Stimulated activated CD4-positive, alpha-beta T cell treated with anti-CD3 and anti-CD28 coated beads, Interleukin-15, amount 100 ng/mL, for 24 hours (primary cell): Measurements from ENCODE around the gene STYX.
"Not testable (repeated sequence)": the region's sequence is repeated elsewhere in the genome, so short reads cannot be mapped to it uniquely, and the experiment has no call there.

Source experiments
- DNase-seq: peaks from one replicate; pipeline ENCODE4 v3.0.0-alpha.2; 2020

The STYX gene

DNA sequence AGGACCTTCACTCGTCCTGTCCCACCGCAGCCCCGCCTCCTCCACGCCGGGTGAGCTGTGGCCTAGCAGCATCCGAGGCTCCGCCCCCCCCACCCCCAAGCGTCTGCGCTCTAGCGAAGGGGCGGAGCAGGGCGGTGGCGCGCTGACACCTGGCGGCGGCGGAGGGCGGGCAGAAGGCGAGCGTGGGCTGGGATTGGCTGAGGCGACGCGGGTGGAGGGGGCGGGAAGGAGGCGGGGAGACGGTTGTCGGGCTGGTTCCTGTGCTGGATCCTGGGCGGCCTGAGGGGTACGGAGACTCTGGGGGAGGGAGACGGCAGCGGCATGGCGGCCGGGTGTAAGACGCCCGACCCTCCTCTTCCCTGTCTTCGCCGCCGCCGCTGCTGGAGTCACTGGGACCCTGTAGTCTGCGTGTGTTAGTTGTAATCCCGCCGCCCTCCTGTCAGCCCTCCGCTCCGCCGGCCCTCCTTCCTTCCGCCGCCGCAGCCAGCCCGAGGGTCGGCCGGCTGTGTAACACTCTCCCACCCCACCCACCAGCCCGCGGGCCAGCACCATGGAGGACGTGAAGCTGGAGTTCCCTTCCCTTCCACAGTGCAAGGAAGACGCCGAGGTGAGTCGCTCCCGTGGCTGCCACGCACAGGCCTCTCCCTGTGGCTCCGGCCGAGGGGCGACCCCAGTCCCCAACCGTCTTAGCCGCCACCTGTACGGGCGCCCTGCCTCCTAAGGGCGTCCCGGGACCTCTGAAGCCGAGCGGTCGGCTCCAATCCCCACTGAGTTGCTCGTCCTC lies at the start of gene STYX:
Gene STYX (plus strand): TSS at position 242 of the 784 bp plus-strand sequence. CDS start 309 bp downstream, at position 551.
- DNase-seq, result peak; percentile 100

DNA sequence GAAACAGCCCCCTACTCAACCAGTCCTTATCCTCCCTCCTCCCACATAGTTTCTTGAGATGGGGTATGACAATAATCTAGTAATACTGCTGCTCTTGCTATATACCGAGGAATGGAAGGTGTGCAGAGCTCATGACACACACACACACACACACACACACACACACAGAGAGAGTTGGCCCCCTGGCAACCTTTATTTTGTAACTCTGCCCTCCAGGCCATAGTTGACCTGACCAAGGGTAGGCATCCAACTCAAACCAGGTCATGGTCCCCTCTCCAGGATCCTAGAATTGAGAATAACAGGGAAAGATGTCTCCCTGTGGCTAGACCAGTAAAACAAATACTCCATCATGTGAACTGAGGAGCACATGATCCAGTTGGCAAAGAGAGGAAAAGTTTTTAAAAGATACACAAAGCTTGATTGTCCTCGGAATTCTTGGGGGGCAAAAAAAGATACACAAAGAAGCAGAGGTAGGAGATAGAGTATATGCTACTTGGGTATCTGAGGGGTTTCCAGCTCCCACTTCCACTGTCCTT lies 45.9 kb upstream of the STYX start:
- no peak for DNase-seq

GRCh38 chr14:52686176-52686575 lies 43.8 kb upstream of the STYX start:
- DNase-seq, result no peak

DNA sequence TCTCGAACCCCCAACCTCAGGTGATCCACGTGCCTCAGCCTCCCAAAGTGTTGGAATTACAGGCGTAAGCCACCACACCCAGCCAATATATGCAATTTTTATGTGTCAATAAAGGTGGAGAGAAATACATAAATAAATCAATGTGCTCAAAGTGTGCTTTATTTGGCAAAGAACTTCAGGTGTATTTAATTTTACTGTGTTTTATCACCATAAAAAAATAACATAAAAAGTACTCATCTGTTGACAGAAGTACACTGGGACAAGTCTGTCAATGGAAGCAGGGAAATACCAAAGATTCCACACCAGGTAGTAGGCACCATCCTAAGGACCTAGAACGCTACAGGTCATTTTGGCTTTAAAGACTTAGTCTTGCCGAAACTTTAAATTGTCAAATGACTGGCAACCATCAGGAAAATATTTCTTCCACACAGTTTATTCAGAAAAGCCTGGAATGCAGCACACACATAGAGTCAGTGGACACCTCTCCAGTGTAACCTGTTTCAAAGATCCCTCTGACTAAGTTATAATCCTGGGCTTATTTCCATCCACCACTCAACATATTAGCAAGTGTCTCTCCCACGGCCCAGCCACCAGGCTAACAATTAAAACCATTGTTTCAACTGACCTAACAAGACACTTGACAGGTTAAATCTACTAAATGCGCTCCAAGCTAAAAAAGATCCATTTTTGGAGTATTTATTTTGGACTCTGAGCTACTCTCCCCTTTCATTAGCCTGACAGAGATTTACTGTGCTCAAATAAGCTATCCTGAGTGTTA lies 38.8 kb upstream of the STYX start:
- DNase-seq, result no peak

- DNase-seq, result no peak
These were observed 37.6 kb upstream of the STYX start for GRCh38 chr14:52692248-52692962.

DNA sequence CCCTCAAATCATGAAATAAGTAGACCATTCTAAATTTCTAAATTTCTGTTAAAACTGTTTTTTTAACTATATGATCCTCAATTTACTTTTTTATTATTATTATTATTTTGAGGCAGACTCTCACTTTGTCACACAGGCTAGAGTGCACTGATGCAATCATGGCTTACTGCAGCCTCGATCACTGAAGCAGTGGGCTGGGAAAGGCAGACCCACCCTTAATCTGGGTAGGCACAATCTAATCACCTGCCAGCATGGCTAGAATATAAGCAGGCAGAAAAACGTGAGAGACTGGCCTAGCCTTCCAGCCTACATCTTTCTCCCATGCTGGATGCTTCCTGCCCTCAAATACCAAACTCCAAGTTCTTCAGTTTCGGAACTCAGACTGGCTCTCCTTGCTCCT lies 36.9 kb upstream of the STYX start:
- no peak for DNase-seq

DNA sequence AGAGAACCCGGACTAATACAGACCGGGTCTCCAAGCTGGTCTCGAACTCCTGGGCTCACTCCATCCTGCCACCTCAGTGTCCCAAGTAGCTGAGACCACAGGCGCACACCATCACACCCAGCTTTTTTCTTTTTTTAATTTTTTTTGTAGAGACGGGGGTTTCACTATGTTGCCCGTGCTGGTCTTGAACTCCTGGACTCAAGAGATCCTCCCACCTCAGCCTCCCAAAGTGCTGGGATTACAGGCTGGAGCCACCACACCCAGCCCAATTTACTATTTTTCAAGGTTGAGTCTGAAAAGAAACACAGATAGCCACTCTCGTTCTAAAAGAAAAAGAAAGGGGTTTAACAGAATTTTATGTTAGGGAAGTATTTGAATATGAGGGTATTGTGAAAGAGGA lies 36.4 kb upstream of the STYX start:
- no peak for DNase-seq

DNA sequence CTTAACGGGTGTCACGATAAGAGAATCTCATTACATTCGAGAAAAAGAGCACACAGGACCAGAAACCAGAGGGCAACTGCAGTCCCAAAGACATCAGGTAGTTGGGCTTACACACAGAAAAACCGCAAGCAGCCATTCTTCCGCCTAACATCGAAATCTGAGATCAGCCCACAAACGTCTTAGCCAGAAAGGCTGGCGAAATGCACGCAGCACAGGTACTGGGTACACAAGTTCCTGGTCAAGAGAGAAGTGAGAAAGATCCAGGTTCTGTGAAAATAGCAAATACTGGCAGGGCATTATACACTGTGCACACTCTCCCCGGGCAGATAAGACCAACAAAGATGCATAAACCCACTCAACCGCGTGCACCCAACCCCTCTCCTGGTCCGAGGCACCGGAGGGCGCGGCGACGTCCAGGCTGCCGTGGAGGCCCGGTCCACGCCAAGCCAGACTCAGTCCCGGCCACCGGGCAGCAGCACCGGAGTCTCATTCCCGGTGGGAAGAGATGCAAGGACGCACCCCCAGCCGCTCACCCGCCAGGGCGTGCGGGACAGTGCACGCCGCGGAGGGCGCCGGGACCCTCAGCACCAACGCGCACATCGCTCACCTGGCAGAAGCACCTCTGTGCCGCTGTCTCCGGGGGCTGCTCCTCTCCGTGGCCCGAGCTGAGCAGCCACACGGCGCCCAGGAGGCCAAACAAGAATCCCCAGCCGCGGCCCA lies 35.0 kb upstream of the STYX start:
- DNase-seq, result peak; percentile 72

DNA sequence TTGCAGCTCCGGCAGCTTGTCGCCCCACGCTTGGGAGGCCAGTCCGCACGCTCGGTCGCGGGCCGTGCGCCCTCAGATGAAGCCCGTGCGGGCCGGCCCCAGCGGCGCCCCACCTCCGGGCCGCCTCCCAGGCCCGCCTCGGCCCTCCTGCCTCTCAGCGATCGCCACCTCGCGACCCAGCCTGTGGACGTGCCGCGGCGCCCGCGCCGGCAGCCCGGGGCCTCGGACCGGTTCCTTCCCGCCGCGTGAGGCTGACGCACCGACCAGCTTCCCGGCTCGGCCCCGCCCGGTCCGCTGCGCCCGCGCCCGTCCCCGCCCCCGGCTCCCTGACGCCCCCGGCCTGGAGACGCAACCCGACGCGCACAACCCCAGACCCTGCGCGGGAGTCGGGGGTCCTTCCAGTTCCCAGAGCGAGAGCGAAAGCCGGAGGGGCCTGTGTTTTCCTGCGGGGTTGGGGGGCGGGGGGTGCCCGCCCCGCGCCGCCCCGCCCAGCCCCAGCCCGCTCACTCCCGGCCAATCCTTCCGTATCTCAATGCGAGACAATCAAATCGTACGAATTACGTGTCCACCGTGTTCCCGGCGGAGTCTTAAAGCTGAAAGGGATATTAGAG lies 34.4 kb upstream of the STYX start, which contains the start of gene ERO1A:
Gene ERO1A (minus strand): TSS at position 78 of the 611 bp plus-strand sequence. CDS start 77 bp downstream, at position 1.
- peak; percentile 83 for DNase-seq

- no peak for DNase-seq
These were observed 29.2 kb upstream of the STYX start for GRCh38 chr14:52700701-52701172.

- DNase-seq, result no peak
These were observed 28.7 kb upstream of the STYX start for GRCh38 chr14:52701223-52701622.

DNA sequence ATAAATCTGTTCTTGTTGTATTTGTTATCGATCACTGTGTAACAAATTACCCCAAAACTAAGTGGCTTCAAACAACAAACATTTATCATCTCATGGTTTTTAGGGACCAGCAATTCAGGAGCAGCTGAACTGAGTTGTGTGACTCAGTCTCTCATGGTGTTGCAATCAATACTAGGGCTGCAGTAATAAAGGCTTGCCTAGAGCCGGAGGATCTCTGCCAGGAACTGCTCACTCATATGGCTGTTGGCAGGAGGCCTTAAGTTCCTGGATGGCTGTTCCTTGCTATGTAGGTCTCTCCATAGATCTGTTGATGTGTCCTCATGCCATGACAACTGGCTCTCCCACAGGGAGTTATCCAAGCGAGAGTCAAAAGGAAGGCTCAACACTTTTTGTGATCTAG lies 26.7 kb upstream of the STYX start:
- no peak for DNase-seq

DNA sequence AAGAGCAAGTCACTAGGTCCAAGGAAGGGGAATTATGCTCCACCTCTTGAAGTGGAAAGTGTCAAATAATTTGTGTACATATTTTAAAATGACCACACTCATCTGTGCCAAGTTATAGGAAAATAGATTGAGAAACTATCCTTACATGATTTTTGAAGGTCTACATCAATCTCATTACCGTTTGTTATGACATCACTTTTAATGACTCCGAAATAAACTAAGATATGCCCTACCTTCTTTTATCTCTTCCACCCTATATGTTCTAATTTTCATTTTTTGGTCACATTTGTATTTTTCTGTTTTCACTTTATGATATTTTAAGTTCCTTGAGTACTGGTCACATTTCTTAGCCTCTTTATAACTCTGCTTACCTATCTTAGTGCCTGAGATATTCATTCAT lies 26.3 kb upstream of the STYX start:
- DNase-seq, result no peak

DNA sequence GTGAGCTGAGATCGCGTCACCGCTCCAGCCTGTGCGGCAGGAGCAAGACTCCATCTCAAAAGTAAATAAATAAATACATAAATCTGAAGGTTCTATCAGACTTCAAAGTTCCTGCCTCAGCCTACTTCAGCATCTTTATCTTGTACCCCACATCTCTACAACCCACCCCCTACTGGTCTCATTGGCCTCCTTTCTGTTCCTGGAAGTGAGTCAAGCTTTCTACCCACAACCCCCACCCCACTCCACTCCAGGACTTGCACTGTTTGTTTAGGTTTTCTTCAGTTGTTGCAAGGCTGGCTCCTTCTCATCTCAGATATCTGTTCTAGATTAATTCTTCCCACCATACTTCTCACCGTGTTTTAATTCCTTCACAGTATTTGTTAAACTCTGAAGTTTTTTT lies 23.7 kb upstream of the STYX start:
- DNase-seq, result peak; percentile 59

- DNase-seq, result peak; percentile 97
These were observed 23.0 kb upstream of the STYX start, which contains the start of gene PSMC6 for GRCh38 chr14:52706724-52707706. TSS of gene PSMC6 (plus strand) at chr14:52707200. CDS start at chr14:52707220, 20 bp downstream.

GRCh38 chr14:52711666-52712065 lies 18.3 kb upstream of the STYX start:
- no peak for DNase-seq

- DNase-seq, result no peak
These were observed 13.8 kb upstream of the STYX start for GRCh38 chr14:52716155-52716554.

DNA sequence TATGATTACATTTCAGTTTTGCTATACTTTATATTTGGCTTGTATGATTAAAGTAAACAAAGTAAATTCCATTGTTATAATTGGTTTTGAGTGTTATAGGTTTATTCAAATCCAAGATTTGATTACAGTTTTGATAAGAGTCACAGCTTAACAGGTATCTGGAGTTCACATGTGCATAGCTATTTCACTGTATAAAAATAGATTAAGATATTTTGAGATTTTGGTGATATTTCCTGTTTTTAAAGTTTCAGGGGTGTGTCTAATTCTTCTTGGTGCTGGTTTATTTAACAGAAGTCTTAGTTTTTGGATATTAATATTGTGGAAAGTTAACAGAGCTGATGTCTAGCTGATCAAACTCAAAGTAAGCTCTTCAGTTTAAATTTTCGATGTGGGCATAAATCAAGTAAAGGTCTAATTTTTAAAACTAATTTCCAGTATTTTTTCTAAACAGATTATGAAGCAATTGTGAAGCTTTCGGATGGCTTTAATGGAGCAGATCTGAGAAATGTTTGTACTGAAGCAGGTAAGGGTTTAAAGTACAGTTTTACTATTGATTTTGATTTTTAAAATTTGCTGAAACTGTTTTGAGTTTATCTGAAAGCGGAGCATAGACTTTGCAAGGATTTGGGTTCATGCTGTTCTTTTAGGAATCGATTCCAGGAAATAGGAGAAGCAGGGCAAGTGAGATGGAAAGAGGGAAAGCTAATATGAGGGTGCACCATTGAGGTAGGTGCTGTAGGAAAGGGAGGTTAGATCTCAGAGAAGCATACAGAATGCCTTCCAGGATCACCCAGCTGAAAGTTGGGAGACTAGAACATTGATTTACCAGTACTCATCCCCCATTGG lies 6.2 kb upstream of the STYX start:
- DNase-seq, result no peak

DNA sequence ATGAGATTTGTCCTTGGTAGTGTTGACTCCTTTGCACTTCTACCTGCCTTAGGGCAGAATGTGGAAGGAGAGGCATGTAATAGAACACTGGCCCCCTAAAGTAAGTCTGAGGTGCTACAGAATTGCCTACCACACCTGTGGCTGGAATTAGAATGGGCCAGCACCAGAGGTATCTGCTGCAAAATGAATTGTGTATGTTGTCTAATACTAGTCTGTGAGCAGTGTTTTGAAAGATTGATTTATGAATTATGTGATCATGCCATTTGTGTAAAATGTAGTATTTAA lies 5.7 kb upstream of the STYX start:
- no peak for DNase-seq

GRCh38 chr14:52727509-52727908 lies 2.5 kb upstream of the STYX start:
- DNase-seq, result not testable (repeated sequence)
